ENCODE data around the gene SLC30A3.
A peak's percentile ranks its signal among the peaks of the same experiment; 100 is the strongest.

SLC30A3 gene

GRCh38 chr2:27222407-27222806, 40.4 kb downstream of the SLC30A3 start:
- DNase-seq, result no peak

- DNase-seq, result no peak
Measured at GRCh38 chr2:27221166-27221565, 41.7 kb downstream of the SLC30A3 start.

GRCh38 chr2:27220091-27220490, 42.8 kb downstream of the SLC30A3 start:
- no peak for DNase-seq

GRCh38 chr2:27219091-27219490, 43.8 kb downstream of the SLC30A3 start:
- no peak for DNase-seq

- DNase-seq, result no peak
Measured at GRCh38 chr2:27218614-27219013, 44.2 kb downstream of the SLC30A3 start.

GRCh38 chr2:27217173-27218121, 45.4 kb downstream of the SLC30A3 start, which contains the start of gene CAD:
TSS of gene CAD (plus strand) at chr2:27217369. CDS start at chr2:27217552, 183 bp downstream.
- peak; percentile 88 for DNase-seq

- no peak for DNase-seq
Measured at GRCh38 chr2:27216416-27217137, 46.3 kb downstream of the SLC30A3 start.

- DNase-seq, result no peak
Measured at GRCh38 chr2:27214941-27215340, 47.9 kb downstream of the SLC30A3 start.

- no peak for DNase-seq
Measured at GRCh38 chr2:27212626-27213471, 50.0 kb downstream of the SLC30A3 start.

- DNase-seq, result peak; percentile 80
Measured at GRCh38 chr2:27211943-27212625, 50.8 kb downstream of the SLC30A3 start, which contains the start of the genes ATRAID and SLC5A6. TSS of gene ATRAID (plus strand) at chr2:27212041. CDS start at chr2:27212369, 328 bp downstream. TSS of gene SLC5A6 (minus strand) at chr2:27212268. CDS start at chr2:27207650, 4,618 bp downstream.

- DNase-seq, result no peak
Measured at GRCh38 chr2:27211241-27211942, 51.5 kb downstream of the SLC30A3 start.

GRCh38 chr2:27209621-27210401, 53.0 kb downstream of the SLC30A3 start:
- no peak for DNase-seq

- no peak for DNase-seq
Measured at GRCh38 chr2:27208486-27209050, 54.3 kb downstream of the SLC30A3 start.

- DNase-seq, result no peak
Measured at GRCh38 chr2:27206346-27206745, 56.5 kb downstream of the SLC30A3 start.

- no peak for DNase-seq
Measured at GRCh38 chr2:27205206-27205605, 57.6 kb downstream of the SLC30A3 start.

GRCh38 chr2:27204566-27204965, 58.3 kb downstream of the SLC30A3 start:
- DNase-seq, result no peak

- no peak for DNase-seq
Measured at GRCh38 chr2:27203741-27204140, 59.1 kb downstream of the SLC30A3 start.

Data from GDM1 (cell line).